Sigmoid colon (tissue), 7 donors: Measurements from ENCODE around the gene CNTNAP5. TPM values are rescaled to one million over a fixed set of nuclear protein-coding genes. Genes with fewer than 3 reads are reported as not detected.

Experiments used
- DNase-seq: peaks from one replicate; pipeline ENCODE4 v3.0.0-alpha.2; 2019
- H3K27ac ChIP-seq, 4 donors: fragments of 200-600 bp; sonication (generic); one replicate each; pipeline ENCODE4 v1.5.1; 2016 to 2019; ENCODE audit warnings: mild to moderate bottlenecking in 1 of 4
- H3K27me3 ChIP-seq, 3 donors: fragments of 200-600 bp; sonication (generic); one replicate each; pipeline ENCODE4 v1.5.1; 2019; ENCODE audit warnings: mild to moderate bottlenecking in 1 of 3
- H3K36me3 ChIP-seq, 4 donors: fragments of 200-600 bp; sonication (generic); one replicate each; pipeline ENCODE4 v1.5.1; 2016 to 2019
- H3K4me1 ChIP-seq, 4 donors: fragments of 200-600 bp; sonication (generic); one replicate each; pipeline ENCODE4 v1.5.1; 2017 to 2019
- H3K4me3 ChIP-seq, 4 donors: fragments of 200-600 bp; sonication (generic); one replicate each; pipeline ENCODE4 v1.5.1; 2017 to 2019; ENCODE audit warnings: mild to moderate bottlenecking in 2 of 4, moderate library complexity in 1 of 4
- H3K9me3 ChIP-seq, 4 donors: fragments of 200-600 bp in 3 of 4; sonication (generic) in 3 of 4; one replicate each; pipeline versions ENCODE4 v1.5.1 to v1.6.1; 2013 to 2019
- EP300 ChIP-seq, 4 donors: sonication (generic); formaldehyde crosslinking; IDR thresholded peaks; one replicate each; pipeline ENCODE4 v1.6.1; 2017; ENCODE audit warnings: antibody characterized with exemption in 4 of 4
- POLR2A ChIP-seq, 2 donors: fragments of 450-650 bp; IDR thresholded peaks; one replicate each; pipeline ENCODE4 v1.6.1; 2016; ENCODE audit warnings: antibody characterized with exemption in 2 of 2, mild to moderate bottlenecking in 2 of 2, moderate library complexity in 2 of 2
- POLR2AphosphoS5 ChIP-seq, 4 donors: sonication (generic); formaldehyde crosslinking; IDR thresholded peaks; one replicate each; pipeline ENCODE4 v1.6.1; 2017; ENCODE audit warnings: antibody characterized with exemption in 4 of 4
- WGBS, 2 donors: extraction: QIAGEN DNeasy Blood & Tissue Kit; methylation state at CpG; one replicate each; pipeline ENCODE4 v1.1.7; 2013; 5-methylcytosine and 5-hydroxymethylcytosine counted together
- intact Hi-C: fragments of 100-400 bp; cut with DNase I; formaldehyde crosslinking; loops from one replicate; pipeline ENCODE4 v1.15.1; 2023
- polyA plus RNA-seq, 3 donors: library from polyadenylated mRNA; stranded (reverse); fragments of 200-250 nt; gene quantifications; one replicate each; pipeline ENCODE4 v1.2.3, GENCODE V29; 2013
- total RNA-seq, 4 donors: library from RNA; depleted of rRNA; stranded (reverse); fragments of >200 nt; gene quantifications; one replicate each; pipeline ENCODE4 v1.1.0, GENCODE V29; 2016
- TF ChIP-seq, protein P1 (sequence below), 4 experiments: fragments of 450-650 bp in 3 of 4; fragments of 200-600 bp in 1 of 4; IDR thresholded peaks; one replicate each; pipeline ENCODE4 v1.5.1; 2016 to 2019; ENCODE audit warnings: antibody characterized with exemption in 4 of 4, mild to moderate bottlenecking in 3 of 4, moderate library complexity in 2 of 4
- donor health status: healthy with polysubstance abuse.
- donor health status: Bipolar disorder and iron deficiency.
- donor health status: healthy.

CNTNAP5 gene
- total and polyA plus RNA-seq, 7 donors = 0.74 to 4.5 (median 1.5) TPM; not detected in 2

GRCh38 chr2:124584615-124585014 lies 559.5 kb downstream of the CNTNAP5 start:
- H3K9me3 ChIP-seq = no peaks in the 10 kb centered on the region
- H3K4me3 ChIP-seq = no peak overlapping the region
- 41 to 78% methylated on average over 4 of the region's 4 CpGs for WGBS, 2 donors
- H3K36me3 ChIP-seq = no peaks in the 10 kb centered on the region
- TF ChIP-seq, protein P1, sequence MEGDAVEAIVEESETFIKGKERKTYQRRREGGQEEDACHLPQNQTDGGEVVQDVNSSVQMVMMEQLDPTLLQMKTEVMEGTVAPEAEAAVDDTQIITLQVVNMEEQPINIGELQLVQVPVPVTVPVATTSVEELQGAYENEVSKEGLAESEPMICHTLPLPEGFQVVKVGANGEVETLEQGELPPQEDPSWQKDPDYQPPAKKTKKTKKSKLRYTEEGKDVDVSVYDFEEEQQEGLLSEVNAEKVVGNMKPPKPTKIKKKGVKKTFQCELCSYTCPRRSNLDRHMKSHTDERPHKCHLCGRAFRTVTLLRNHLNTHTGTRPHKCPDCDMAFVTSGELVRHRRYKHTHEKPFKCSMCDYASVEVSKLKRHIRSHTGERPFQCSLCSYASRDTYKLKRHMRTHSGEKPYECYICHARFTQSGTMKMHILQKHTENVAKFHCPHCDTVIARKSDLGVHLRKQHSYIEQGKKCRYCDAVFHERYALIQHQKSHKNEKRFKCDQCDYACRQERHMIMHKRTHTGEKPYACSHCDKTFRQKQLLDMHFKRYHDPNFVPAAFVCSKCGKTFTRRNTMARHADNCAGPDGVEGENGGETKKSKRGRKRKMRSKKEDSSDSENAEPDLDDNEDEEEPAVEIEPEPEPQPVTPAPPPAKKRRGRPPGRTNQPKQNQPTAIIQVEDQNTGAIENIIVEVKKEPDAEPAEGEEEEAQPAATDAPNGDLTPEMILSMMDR (IDR thresholded peaks at IDR 0.05) = no peak
- no peak for TF ChIP-seq POLR2A (IDR thresholded peaks at IDR 0.05)
- no peak for TF ChIP-seq POLR2AphosphoS5 (IDR thresholded peaks at IDR 0.05)
- TF ChIP-seq EP300 (IDR thresholded peaks at IDR 0.05) = no peak
- intact Hi-C loops = no loop called here
- no peak for DNase-seq
- no peak overlapping the region for H3K27ac ChIP-seq
- H3K27me3 ChIP-seq = no peaks in the 10 kb centered on the region
- H3K4me1 ChIP-seq = no peaks in the 10 kb centered on the region

DNA sequence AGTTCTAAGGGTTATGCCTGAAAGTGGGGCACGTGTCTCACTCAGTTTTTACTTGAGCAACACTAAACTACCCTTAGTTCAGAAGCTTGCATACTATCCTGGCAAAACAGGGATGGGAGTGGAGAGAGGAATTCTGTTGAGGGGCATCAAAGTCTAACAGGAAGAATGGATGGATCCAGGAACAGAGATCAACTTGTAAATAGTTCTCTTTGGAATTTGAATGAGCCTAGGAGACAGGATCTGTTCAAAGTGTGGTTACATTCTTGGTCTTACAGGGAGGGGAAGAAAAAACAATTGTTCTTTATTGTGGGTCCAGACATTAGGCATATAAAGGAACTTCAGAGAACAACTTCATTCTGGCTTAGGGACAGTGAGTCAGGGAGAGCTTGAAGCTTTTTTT lies 560.2 kb downstream of the CNTNAP5 start:
- no peaks in the 10 kb centered on the region for H3K27me3 ChIP-seq
- H3K9me3 ChIP-seq = no peaks in the 10 kb centered on the region
- no peak overlapping the region for H3K27ac ChIP-seq
- no peak overlapping the region for H3K4me3 ChIP-seq
- TF ChIP-seq POLR2A (IDR thresholded peaks at IDR 0.05) = no peak
- no peak for TF ChIP-seq POLR2AphosphoS5 (IDR thresholded peaks at IDR 0.05)
- TF ChIP-seq, protein P1 (IDR thresholded peaks at IDR 0.05) = no peak
- TF ChIP-seq EP300 (IDR thresholded peaks at IDR 0.05) = no peak
- 54 to 73% methylated on average over 1 of the region's 1 CpG for WGBS, 2 donors
- no peaks in the 10 kb centered on the region for H3K36me3 ChIP-seq
- intact Hi-C loops = no loop called here
- no peaks in the 10 kb centered on the region for H3K4me1 ChIP-seq
- no peak for DNase-seq

- H3K27me3 ChIP-seq = no peaks in the 10 kb centered on the region
- no peak overlapping the region for H3K4me3 ChIP-seq
- intact Hi-C loops = no loop called here
- H3K27ac ChIP-seq = no peak overlapping the region
- 94 to 97% methylated on average over 3 of the region's 3 CpGs for WGBS, 2 donors
- H3K4me1 ChIP-seq = no peaks in the 10 kb centered on the region
- DNase-seq = no peak
- H3K9me3 ChIP-seq = no peaks in the 10 kb centered on the region
- TF ChIP-seq, protein P1 (IDR thresholded peaks at IDR 0.05) = no peak
- TF ChIP-seq POLR2A (IDR thresholded peaks at IDR 0.05) (no peak), POLR2AphosphoS5 (IDR thresholded peaks at IDR 0.05) (no peak), EP300 (IDR thresholded peaks at IDR 0.05) (no peak)
- H3K36me3 ChIP-seq = no peaks in the 10 kb centered on the region
Measured at GRCh38 chr2:124586210-124586609, 561.1 kb downstream of the CNTNAP5 start.

- H3K9me3 ChIP-seq = no peaks in the 10 kb centered on the region
- H3K4me3 ChIP-seq = no peak overlapping the region
- TF ChIP-seq, protein P1 (IDR thresholded peaks at IDR 0.05) = no peak
- no peak for TF ChIP-seq POLR2AphosphoS5 (IDR thresholded peaks at IDR 0.05)
- TF ChIP-seq EP300 (IDR thresholded peaks at IDR 0.05) = no peak
- no peak for TF ChIP-seq POLR2A (IDR thresholded peaks at IDR 0.05)
- WGBS, 2 donors = 94% methylated on average over 2 of the region's 2 CpGs
- no peaks in the 10 kb centered on the region for H3K27me3 ChIP-seq
- no peaks in the 10 kb centered on the region for H3K4me1 ChIP-seq
- no peak for DNase-seq
- no peaks in the 10 kb centered on the region for H3K36me3 ChIP-seq
- intact Hi-C loops = no loop called here
- no peak overlapping the region for H3K27ac ChIP-seq
Measured at GRCh38 chr2:124586835-124587234, 561.7 kb downstream of the CNTNAP5 start.

DNA sequence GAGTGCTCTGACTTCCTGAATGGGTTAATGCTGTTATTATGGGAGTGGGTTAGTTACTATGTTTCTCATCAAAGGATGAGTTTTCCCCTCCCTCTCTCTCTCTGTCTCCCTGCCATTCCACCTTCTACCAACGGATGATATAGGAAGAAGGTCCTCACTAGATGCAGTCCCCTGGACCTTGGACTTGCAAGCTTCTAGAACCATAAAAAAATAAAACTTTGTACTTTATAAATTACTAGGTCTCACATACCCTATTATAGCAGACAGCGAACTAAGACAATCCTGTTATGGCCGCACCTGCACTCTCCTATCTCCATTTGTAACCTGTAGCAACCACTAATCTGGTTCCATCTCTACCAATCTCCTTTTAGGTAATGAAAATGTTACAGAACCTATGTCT lies 564.9 kb downstream of the CNTNAP5 start:
- H3K4me1 ChIP-seq = no peaks in the 10 kb centered on the region
- no peaks in the 10 kb centered on the region for H3K36me3 ChIP-seq
- no peak overlapping the region for H3K4me3 ChIP-seq
- no peaks in the 10 kb centered on the region for H3K27me3 ChIP-seq
- TF ChIP-seq POLR2AphosphoS5 (IDR thresholded peaks at IDR 0.05) (no peak), POLR2A (IDR thresholded peaks at IDR 0.05) (no peak), EP300 (IDR thresholded peaks at IDR 0.05) (no peak)
- TF ChIP-seq, protein P1 (IDR thresholded peaks at IDR 0.05) = no peak
- no peak overlapping the region for H3K27ac ChIP-seq
- WGBS, 2 donors = 24 to 70% methylated on average over 3 of the region's 3 CpGs
- H3K9me3 ChIP-seq = no peaks in the 10 kb centered on the region
- DNase-seq = no peak
- intact Hi-C loops = no loop called here
